Smooth muscle cell (in vitro differentiated cells): ENCODE results near the gene STUB1. TPM values are rescaled to one million over a fixed set of nuclear protein-coding genes. Genes with fewer than 3 reads are reported as not detected.

ENCODE experiments used
- DNase-seq: peaks from one replicate; lab custom pipeline; 2025; ENCODE audit not compliant: unreplicated experiment; lab: John Stamatoyannopoulos, UW
- H2AFZ ChIP-seq: fragments of 200-600 bp; sonication (generic); 2 replicates; pipeline ENCODE4 v1.6.0; 2016; ENCODE audit warnings: antibody characterized with exemption, low read depth, mild to moderate bottlenecking
- H3F3A ChIP-seq: fragments of 200-600 bp; sonication (generic); 2 replicates; pipeline ENCODE4 v1.6.0; 2017; ENCODE audit warnings: antibody characterized with exemption, low read depth
- H3K27ac ChIP-seq: fragments of 200-600 bp; sonication (generic); 2 replicates; pipeline ENCODE4 v1.5.1; 2016; ENCODE audit warnings: low read depth, mild to moderate bottlenecking
- H3K27me3 ChIP-seq: fragments of 200-600 bp; sonication (generic); 2 replicates; pipeline ENCODE4 v1.6.1; 2016; ENCODE audit warnings: low read depth, mild to moderate bottlenecking
- H3K36me3 ChIP-seq: fragments of 200-600 bp; sonication (generic); 2 replicates; pipeline ENCODE4 v1.5.1; 2016; ENCODE audit warnings: low read depth
- H3K4me1 ChIP-seq: fragments of 200-600 bp; sonication (generic); 2 replicates; pipeline ENCODE4 v1.5.1; 2016; ENCODE audit warnings: low read depth
- H3K4me2 ChIP-seq: fragments of 200-600 bp; sonication (generic); 2 replicates; pipeline ENCODE4 v1.6.0; 2016; ENCODE audit warnings: mild to moderate bottlenecking
- H3K4me3 ChIP-seq: fragments of 200-600 bp; sonication (generic); 2 replicates; pipeline ENCODE4 v1.5.1; 2016; ENCODE audit warnings: mild to moderate bottlenecking
- H3K79me2 ChIP-seq: fragments of 200-600 bp; sonication (generic); 2 replicates; pipeline ENCODE4 v1.6.0; 2016; ENCODE audit warnings: low read depth, mild to moderate bottlenecking
- H3K9ac ChIP-seq: fragments of 200-600 bp; sonication (generic); 2 replicates; pipeline ENCODE4 v1.6.0; 2016; ENCODE audit warnings: low read depth
- H3K9me3 ChIP-seq: fragments of 200-600 bp; sonication (generic); replicated peaks from 2 replicates; pipeline ENCODE4 v1.5.1; 2016; ENCODE audit warnings: low read depth
- H4K20me1 ChIP-seq: fragments of 200-600 bp; sonication (generic); 2 replicates; pipeline ENCODE4 v1.6.0; 2016; ENCODE audit warnings: low read depth
- CTCF ChIP-seq: fragments of 200-600 bp; sonication (generic); IDR thresholded peaks from 2 replicates; pipeline ENCODE4 v1.5.1; 2017; ENCODE audit warnings: borderline replicate concordance, mild to moderate bottlenecking, antibody characterized with exemption; ENCODE audit not compliant: insufficient read depth, poor library complexity, severe bottlenecking
- WGBS: methylation state at CpG from one replicate; pipeline ENCODE4 v1.1.7; 2016; ENCODE audit warnings: low lambda C conversion rate; 5-methylcytosine and 5-hydroxymethylcytosine counted together
- polyA plus RNA-seq: library from polyadenylated mRNA; unstranded; fragments of >200 nt; fragmentation: Nextera tagmentation; extraction: Ambion mirVana; gene quantifications from 2 replicates; pipeline ENCODE4 v1.2.1, GENCODE V29; 2016
- total RNA-seq: library from RNA; depleted of rRNA; stranded (reverse); fragments of >200 nt; gene quantifications from 2 replicates; pipeline ENCODE4 v1.2.3, GENCODE V29; 2014

STUB1 gene
- total and polyA plus RNA-seq, 2 experiments from 2014 or later: 99.0 to 196 TPM

- Histone ChIP-seq H4K20me1 (peaks cover 35% of the 10 kb centered on the region), H3K27me3 (no peaks in the 10 kb centered on the region), H3K4me2 (no peak overlapping the region), H3K9ac (no peak overlapping the region), H2AFZ (no peak overlapping the region), H3K4me1 (peaks cover 11% of the 10 kb centered on the region), H3K27ac (no peak overlapping the region), H3F3A (peaks cover 4% of the 10 kb centered on the region), H3K9me3 (no peaks in the 10 kb centered on the region), H3K4me3 (no peak overlapping the region), H3K79me2 (peaks cover 22% of the 10 kb centered on the region), H3K36me3 (no peaks in the 10 kb centered on the region)
- no peak for DNase-seq
- 96% methylated on average over 52 of the region's 52 CpGs for WGBS
- TF ChIP-seq CTCF: no peak
Measured at GRCh38 chr16:670485-671352, 9.5 kb upstream of the STUB1 start.

GRCh38 chr16:671353-672131, 8.7 kb upstream of the STUB1 start:
- H2AFZ ChIP-seq: no peak overlapping the region
- no peaks in the 10 kb centered on the region for H3K27me3 ChIP-seq
- no peak overlapping the region for H3K27ac ChIP-seq
- H3K79me2 ChIP-seq: peaks cover 22% of the 10 kb centered on the region
- no peak overlapping the region for H3K9ac ChIP-seq
- WGBS: 97% methylated on average over 22 of the region's 40 CpGs
- H3F3A ChIP-seq: peaks cover 4% of the 10 kb centered on the region
- DNase-seq: no peak
- no peak for TF ChIP-seq CTCF
- peaks cover 35% of the 10 kb centered on the region for H4K20me1 ChIP-seq
- no peak overlapping the region for H3K4me3 ChIP-seq
- no peak overlapping the region for H3K4me2 ChIP-seq
- H3K9me3 ChIP-seq: no peaks in the 10 kb centered on the region
- no peaks in the 10 kb centered on the region for H3K36me3 ChIP-seq
- peaks cover 11% of the 10 kb centered on the region for H3K4me1 ChIP-seq

- Histone ChIP-seq H3K9me3 (no peaks in the 10 kb centered on the region), H3K9ac (no peak overlapping the region), H3K27ac (no peak overlapping the region), H2AFZ (no peak overlapping the region), H3K4me1 (peaks cover 11% of the 10 kb centered on the region), H3K79me2 (peaks cover 22% of the 10 kb centered on the region), H3K4me2 (no peak overlapping the region), H3K36me3 (no peaks in the 10 kb centered on the region), H3K4me3 (no peak overlapping the region), H3F3A (peaks cover 4% of the 10 kb centered on the region), H3K27me3 (no peaks in the 10 kb centered on the region), H4K20me1 (peaks cover 35% of the 10 kb centered on the region)
- no peak for TF ChIP-seq CTCF
- DNase-seq: no peak
- whole genome bisulfite sequencing: 98% methylated on average over 19 of the region's 19 CpGs
Measured at GRCh38 chr16:672371-672770, 7.8 kb upstream of the STUB1 start.
